Measurements from ENCODE around the gene CUTA. TPM values are rescaled to one million over a fixed set of nuclear protein-coding genes. Genes with fewer than 3 reads are reported as not detected.
"Not testable (repeated sequence)": the region's sequence is repeated elsewhere in the genome, so short reads cannot be mapped to it uniquely, and the experiment has no call there.

CUTA gene
- total RNA-seq, 3 donors from 2014 or later = 81.3 to 123 (median 111) TPM

DNA sequence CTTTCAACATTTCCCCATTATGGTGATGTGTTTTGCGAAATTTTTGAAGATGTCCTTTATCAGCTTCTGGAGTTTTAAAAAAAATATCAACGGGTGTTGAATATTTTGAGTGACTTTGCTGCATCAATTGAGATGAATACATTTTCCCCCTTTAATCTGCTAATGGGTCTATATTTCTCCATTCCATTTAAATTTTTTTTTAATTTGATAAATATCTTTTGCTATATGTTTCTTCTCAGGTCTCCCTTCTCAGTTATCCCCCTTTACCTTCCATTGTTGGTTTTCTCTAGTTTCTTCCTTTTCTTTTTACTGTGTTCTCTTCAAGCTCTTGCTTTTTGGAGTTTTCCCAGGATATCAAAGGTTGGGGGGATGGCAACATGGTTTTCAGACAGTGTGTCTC lies 27.7 kb downstream of the CUTA start:
- Histone ChIP-seq H3K27me3 (no peaks in the 10 kb centered on the region), H3K4me3 (no peak overlapping the region), H3K36me3 (no peaks in the 10 kb centered on the region), H3K4me1 (peaks cover 4 to 5% of the 10 kb centered on the region in 2 donors), H3K9me3 (no peaks in the 10 kb centered on the region), H3K27ac (peak overlapping the region in 1 of 2 donors; percentile 96)
- no peak for TF ChIP-seq POLR2A (IDR thresholded peaks at IDR 0.05)
- TF ChIP-seq, protein P1, sequence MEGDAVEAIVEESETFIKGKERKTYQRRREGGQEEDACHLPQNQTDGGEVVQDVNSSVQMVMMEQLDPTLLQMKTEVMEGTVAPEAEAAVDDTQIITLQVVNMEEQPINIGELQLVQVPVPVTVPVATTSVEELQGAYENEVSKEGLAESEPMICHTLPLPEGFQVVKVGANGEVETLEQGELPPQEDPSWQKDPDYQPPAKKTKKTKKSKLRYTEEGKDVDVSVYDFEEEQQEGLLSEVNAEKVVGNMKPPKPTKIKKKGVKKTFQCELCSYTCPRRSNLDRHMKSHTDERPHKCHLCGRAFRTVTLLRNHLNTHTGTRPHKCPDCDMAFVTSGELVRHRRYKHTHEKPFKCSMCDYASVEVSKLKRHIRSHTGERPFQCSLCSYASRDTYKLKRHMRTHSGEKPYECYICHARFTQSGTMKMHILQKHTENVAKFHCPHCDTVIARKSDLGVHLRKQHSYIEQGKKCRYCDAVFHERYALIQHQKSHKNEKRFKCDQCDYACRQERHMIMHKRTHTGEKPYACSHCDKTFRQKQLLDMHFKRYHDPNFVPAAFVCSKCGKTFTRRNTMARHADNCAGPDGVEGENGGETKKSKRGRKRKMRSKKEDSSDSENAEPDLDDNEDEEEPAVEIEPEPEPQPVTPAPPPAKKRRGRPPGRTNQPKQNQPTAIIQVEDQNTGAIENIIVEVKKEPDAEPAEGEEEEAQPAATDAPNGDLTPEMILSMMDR (IDR thresholded peaks at IDR 0.05) = no peak
- no peak for TF ChIP-seq POLR2AphosphoS5 (IDR thresholded peaks at IDR 0.05)
- intact Hi-C loops (cut with DNase I; ENCODE audit: low total_unique reads) = no loop called here
- no peak for DNase-seq (ENCODE audit: low spot score in 2 of 2)

DNA sequence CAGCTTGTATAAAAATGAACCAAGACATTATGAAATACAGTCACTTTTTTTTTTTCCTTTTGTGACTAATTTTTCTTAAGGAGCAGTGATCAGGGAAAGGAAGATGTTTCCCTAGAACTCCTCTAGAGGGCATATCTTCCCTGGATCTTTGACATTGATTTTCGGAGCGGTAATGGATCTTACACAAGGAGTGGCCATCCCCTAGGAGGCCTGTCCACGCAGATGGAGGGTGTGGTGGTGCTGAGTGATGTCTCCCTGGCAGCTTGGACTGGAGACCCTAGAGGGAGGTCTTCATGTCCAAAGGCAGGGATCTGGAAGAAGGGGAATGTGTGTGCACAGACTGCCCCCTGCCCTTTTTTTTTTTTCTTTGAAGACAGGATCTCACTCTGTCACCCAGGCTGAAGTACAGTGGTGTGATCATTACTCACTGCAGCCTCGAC lies 33.3 kb downstream of the CUTA start:
- intact Hi-C loops (cut with DNase I; ENCODE audit: low total_unique reads) = no loop called here
- H3K27me3 ChIP-seq = no peaks in the 10 kb centered on the region
- no peaks in the 10 kb centered on the region for H3K36me3 ChIP-seq
- no peaks in the 10 kb centered on the region for H3K4me1 ChIP-seq
- DNase-seq (ENCODE audit: low spot score in 2 of 2) = no peak
- H3K9me3 ChIP-seq = no peaks in the 10 kb centered on the region
- no peak overlapping the region for H3K27ac ChIP-seq
- TF ChIP-seq, protein P1 (IDR thresholded peaks at IDR 0.05) = no peak
- no peak overlapping the region for H3K4me3 ChIP-seq

DNA sequence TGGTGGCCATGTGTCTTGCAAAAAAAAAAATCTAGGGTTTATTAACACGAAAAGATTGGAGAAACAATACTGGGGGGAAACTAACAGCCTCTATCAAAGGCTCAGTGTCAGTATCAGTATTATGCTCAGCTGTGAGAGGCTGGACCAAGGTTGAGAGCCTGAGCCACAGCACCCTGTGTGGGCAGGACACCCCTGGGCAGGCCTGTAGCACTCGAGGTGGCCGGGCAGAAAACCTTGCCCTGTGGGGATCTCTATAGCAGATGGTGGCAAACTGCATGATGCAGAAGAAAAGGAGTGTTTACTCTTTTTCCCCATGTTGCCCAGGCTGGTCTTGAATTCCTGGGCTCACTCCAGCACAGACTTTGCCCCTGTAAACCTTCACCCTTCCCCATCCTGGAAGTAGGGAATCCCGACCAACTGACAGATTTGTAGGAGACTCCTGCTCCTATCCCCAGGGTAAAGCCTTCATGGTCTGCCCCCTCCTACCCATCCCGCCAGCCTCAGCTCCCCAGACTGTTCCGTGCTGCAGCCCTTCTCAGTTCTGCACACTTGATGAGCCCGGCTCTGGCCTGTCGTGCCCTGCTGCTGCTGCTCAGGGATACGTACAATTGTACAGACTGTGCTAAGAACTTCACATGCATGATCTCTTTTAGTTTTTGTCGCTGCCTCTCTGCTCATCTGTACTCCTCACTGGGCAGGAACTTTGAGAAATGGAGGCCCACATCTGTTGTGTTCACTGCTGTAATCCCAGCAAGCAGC lies 34.3 kb downstream of the CUTA start:
- intact Hi-C loops (cut with DNase I; ENCODE audit: low total_unique reads) = no loop called here
- Histone ChIP-seq H3K27me3 (no peaks in the 10 kb centered on the region), H3K36me3 (no peaks in the 10 kb centered on the region), H3K4me3 (no peak overlapping the region), H3K27ac (no peak overlapping the region), H3K4me1 (no peaks in the 10 kb centered on the region), H3K9me3 (no peaks in the 10 kb centered on the region)
- no peak for DNase-seq (ENCODE audit: low spot score in 2 of 2)
- TF ChIP-seq POLR2A (IDR thresholded peaks at IDR 0.05) = no peak
- TF ChIP-seq, protein P1 (IDR thresholded peaks at IDR 0.05) = no peak
- TF ChIP-seq POLR2AphosphoS5 (IDR thresholded peaks at IDR 0.05) = no peak

DNA sequence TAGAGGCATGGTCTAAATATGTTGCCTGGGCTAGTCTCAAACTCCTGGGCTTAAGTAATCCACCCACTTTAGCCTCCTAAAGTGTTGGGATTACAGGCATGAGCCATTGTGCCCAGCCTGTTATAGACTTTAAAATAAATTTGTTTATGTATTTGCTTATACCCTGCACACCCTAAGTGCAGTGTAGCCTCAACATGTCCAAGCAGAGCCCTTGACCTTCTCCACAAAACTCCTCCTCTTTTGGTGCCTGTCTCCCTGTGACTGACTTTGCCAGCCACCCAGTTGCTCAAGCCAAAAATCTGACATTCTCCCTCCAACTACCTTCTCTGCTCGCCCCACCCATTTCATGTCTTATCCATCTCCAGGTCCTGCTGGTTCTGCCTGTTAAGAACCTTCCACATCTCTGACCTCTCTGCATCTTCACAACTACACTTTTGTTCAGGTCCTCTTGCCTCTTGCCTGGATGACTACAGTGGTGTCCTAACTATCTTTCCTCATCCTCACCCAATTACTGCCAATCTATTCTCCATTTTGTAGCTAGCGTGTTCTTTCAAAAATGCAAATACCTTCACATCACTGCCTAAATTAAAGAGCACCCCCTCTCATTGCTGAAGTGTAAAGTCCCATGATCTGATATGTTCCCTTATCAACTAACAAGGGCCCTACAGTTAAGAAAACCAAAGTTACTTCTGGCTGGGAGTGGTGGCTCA lies 37.5 kb downstream of the CUTA start:
- intact Hi-C loops (cut with DNase I; ENCODE audit: low total_unique reads) = no loop called here
- H3K4me1 ChIP-seq = peaks cover 0 to 4% of the 10 kb centered on the region in 2 donors
- no peaks in the 10 kb centered on the region for H3K36me3 ChIP-seq
- H3K4me3 ChIP-seq = no peak overlapping the region
- TF ChIP-seq, protein P1 (IDR thresholded peaks at IDR 0.05) = no peak
- no peak for TF ChIP-seq POLR2A (IDR thresholded peaks at IDR 0.05)
- H3K27ac ChIP-seq = no peak overlapping the region
- no peaks in the 10 kb centered on the region for H3K27me3 ChIP-seq
- no peaks in the 10 kb centered on the region for H3K9me3 ChIP-seq
- DNase-seq (ENCODE audit: low spot score in 2 of 2) = no peak

DNA sequence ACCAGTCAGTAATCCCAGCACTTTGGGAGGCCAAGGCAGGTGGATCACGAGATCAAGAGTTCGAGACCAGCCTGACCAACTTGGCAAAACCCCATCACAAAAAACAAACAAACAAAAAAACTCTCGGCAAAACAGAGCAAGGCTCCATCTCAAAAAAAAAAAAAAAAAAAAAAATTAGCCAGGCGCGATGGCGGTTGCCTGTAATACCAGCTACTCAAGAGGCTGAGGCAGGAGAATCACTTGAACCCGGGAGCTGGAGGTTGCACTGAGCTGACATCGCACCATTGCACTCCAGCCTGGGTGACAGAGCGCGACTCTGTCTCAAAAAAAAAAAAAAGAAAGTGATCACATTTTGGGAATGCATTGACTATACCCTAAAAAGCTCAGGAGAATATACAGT lies 38.7 kb downstream of the CUTA start:
- H3K36me3 ChIP-seq; intact Hi-C loops (cut with DNase I; ENCODE audit: low total_unique reads); H3K9me3 ChIP-seq; H3K27ac ChIP-seq; DNase-seq (ENCODE audit: low spot score in 2 of 2); H3K4me3 ChIP-seq; H3K27me3 ChIP-seq: not testable (repeated sequence)
- H3K4me1 ChIP-seq = peaks cover 0 to 10% of the 10 kb centered on the region in 2 donors

Data from breast epithelium (tissue), 4 donors.